ENCODE data around the gene SQSTM1. TPM values are rescaled to one million over a fixed set of nuclear protein-coding genes. Genes with fewer than 3 reads are reported as not detected.

Gene SQSTM1
- total and polyA plus RNA-seq, 9 of the 15 experiments (the other 6 are each of a cell fraction or from before 2014, with no cell fraction given) = 5.6 to 148 (median 64.0) TPM

DNA sequence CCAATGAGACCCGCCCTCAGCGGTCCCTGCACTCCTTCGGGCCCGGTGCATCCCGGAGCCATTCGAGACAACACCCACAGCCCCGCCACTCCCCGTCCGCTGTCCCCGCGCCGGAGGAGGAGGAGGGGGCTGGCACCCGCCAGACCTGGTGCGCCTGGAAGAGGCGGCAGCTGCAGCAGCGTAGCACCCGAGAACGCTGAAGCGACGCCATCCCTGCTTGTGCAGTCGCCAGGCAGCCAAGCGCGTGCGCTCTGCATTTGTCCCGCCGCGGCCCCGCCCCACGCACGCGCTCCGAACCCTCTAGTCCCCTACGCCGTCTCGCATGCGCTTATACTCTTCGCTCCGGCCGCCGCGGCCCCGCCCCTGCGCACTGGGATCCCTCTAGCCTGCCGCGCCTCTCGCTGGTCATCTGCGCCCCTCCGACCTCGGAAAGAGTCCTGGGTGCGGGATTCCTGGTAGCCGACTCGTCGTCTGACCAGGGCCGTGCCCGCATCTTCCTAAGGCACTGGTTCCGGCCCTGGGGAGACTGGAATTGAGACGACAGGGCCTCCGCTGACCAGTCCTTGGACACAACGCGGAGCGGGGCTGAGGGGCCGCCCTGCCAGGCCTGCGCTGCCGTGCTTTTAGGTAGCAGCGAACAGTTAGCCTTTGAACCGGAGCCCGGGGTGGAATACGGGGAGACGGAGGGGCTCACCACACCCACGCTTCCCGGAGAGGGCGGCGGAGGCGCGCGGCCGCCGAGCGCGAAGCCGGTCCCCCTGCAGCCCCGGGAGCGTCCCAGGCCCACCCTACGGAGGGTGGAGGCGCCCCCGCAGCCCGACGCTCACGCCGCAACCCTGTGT, 38.1 kb downstream of the SQSTM1 start, which contains the start of gene MRNIP (continued):
- no peak for TF ChIP-seq MED1 (CRISPR knock-in tag; IDR thresholded peaks at IDR 0.05; ENCODE audit: borderline replicate concordance)
- no peak for TF ChIP-seq CEBPB (tag; IDR thresholded peaks at IDR 0.05)
- TF ChIP-seq NR3C1 (CRISPR knock-in tag; IDR thresholded peaks at IDR 0.05) = no peak
- TF ChIP-seq ARHGAP35 (IDR thresholded peaks at IDR 0.05; ENCODE audit: partially characterized antibody) = no peak
- no peak for TF ChIP-seq ARID1B (IDR thresholded peaks at IDR 0.05)
- no peak for TF ChIP-seq ZNF586 (CRISPR knock-in tag; conservative IDR thresholded peaks at IDR 0.05)
- TF ChIP-seq HLTF (IDR thresholded peaks at IDR 0.05) = no peak
- peak; percentile 88 for TF ChIP-seq MYC (IDR thresholded peaks at IDR 0.05; ENCODE audit: low read depth, low read length)
- peak; percentile 57; the same call in 1 of the 2 replicates for TF ChIP-seq MYC (CRISPR knock-in tag; IDR thresholded peaks at IDR 0.05; ENCODE audit: borderline replicate concordance, low read depth)
- no peak for TF ChIP-seq ZNF584 (CRISPR knock-in tag; IDR thresholded peaks at IDR 0.05; ENCODE audit: low read depth)
- no peak for TF ChIP-seq ZEB2 (IDR thresholded peaks at IDR 0.05)
- TF ChIP-seq FOXM1 (IDR thresholded peaks at IDR 0.05; ENCODE audit: low read depth) = no peak
- peak; percentile 47; the same call in 1 of the 2 replicates for TF ChIP-seq FOXM1 (CRISPR knock-in tag; IDR thresholded peaks at IDR 0.05; ENCODE audit: low read depth)
- no peak for TF ChIP-seq BMI1 (IDR thresholded peaks at IDR 0.05; ENCODE audit: low read length)
- peak; percentile 83 for TF ChIP-seq BHLHE40 (IDR thresholded peaks at IDR 0.05; ENCODE audit: low read length)
- no peak for TF ChIP-seq ZZZ3 (IDR thresholded peaks at IDR 0.05)
- 0 out of 2 replicates have a peak, but pooled peaks have one; percentile 72 for TF ChIP-seq CAMTA2 (CRISPR knock-in tag; conservative IDR thresholded peaks at IDR 0.05)
- no peak for TF ChIP-seq BCL6 (CRISPR knock-in tag; IDR thresholded peaks at IDR 0.05)
- TF ChIP-seq RNF2 (IDR thresholded peaks at IDR 0.05) = 0 out of 2 replicates have a peak, but pooled peaks have one; percentile 20
- TF ChIP-seq ZNF668 (CRISPR knock-in tag; IDR thresholded peaks at IDR 0.05) = no peak
- no peak for TF ChIP-seq XRCC4 (IDR thresholded peaks at IDR 0.05; ENCODE audit: extremely low read depth, insufficient read depth, insufficient read length)
- peak; percentile 14 to 49 (median 17); a peak in 3 of 6 replicates for TF ChIP-seq CTCF (IDR thresholded peaks at IDR 0.05 in 2 of 3, conservative IDR thresholded peaks at IDR 0.05 in 1 of 3; ENCODE audit: insufficient read depth in 2 of 3, low read depth in 1 of 3, low read length in 3 of 3)
- peak; percentile 71 for TF ChIP-seq TFAP4 (CRISPR knock-in tag; IDR thresholded peaks at IDR 0.05; ENCODE audit: borderline replicate concordance)
- no peak for TF ChIP-seq ZNF23 (CRISPR knock-in tag; IDR thresholded peaks at IDR 0.05)
- TF ChIP-seq, protein P1, sequence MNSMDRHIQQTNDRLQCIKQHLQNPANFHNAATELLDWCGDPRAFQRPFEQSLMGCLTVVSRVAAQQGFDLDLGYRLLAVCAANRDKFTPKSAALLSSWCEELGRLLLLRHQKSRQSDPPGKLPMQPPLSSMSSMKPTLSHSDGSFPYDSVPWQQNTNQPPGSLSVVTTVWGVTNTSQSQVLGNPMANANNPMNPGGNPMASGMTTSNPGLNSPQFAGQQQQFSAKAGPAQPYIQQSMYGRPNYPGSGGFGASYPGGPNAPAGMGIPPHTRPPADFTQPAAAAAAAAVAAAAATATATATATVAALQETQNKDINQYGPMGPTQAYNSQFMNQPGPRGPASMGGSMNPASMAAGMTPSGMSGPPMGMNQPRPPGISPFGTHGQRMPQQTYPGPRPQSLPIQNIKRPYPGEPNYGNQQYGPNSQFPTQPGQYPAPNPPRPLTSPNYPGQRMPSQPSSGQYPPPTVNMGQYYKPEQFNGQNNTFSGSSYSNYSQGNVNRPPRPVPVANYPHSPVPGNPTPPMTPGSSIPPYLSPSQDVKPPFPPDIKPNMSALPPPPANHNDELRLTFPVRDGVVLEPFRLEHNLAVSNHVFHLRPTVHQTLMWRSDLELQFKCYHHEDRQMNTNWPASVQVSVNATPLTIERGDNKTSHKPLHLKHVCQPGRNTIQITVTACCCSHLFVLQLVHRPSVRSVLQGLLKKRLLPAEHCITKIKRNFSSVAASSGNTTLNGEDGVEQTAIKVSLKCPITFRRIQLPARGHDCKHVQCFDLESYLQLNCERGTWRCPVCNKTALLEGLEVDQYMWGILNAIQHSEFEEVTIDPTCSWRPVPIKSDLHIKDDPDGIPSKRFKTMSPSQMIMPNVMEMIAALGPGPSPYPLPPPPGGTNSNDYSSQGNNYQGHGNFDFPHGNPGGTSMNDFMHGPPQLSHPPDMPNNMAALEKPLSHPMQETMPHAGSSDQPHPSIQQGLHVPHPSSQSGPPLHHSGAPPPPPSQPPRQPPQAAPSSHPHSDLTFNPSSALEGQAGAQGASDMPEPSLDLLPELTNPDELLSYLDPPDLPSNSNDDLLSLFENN (IDR thresholded peaks at IDR 0.05; ENCODE audit: low read depth in 2 of 2, low read length in 2 of 2) = no peak

Data from K562 (cell line).